SK-N-SH (cell line): ENCODE measurements around the gene CHST12. TPM values are rescaled to one million over a fixed set of nuclear protein-coding genes. Genes with fewer than 3 reads are reported as not detected.

Experiments used
- CTCF ChIA-PET: fragments of 300-600, 350-600 bp; formaldehyde crosslinking; extraction: SDS; loops from one replicate; lab custom pipeline; 2021; lab: Yijun Ruan, JAX
- POLR2A ChIA-PET: fragments of 350-600 bp; sonication (Branson Sonifier 250); formaldehyde crosslinking; extraction: SDS; loops from one replicate; lab custom pipeline; 2020; ENCODE audit warnings: antibody characterized with exemption, inconsistent platforms; lab: Yijun Ruan, JAX
- DNase-seq: peaks from one replicate; pipeline ENCODE4 v3.0.0; 2012
- H2AFZ ChIP-seq: fragments of 200-600 bp; sonication (generic); 2 replicates; pipeline ENCODE4 v1.8.1; 2016; ENCODE audit warnings: antibody characterized with exemption, mild to moderate bottlenecking, low read depth
- H3F3A ChIP-seq: fragments of 200-600 bp; sonication (generic); replicated peaks from 2 replicates; pipeline ENCODE3; 2016; ENCODE audit warnings: antibody characterized with exemption, mild to moderate bottlenecking; ENCODE audit not compliant: insufficient read depth
- H3K27ac ChIP-seq, 2 experiments: fragments of 200-500 bp in 1 of 2; fragments of 200-600 bp in 1 of 2; sonication (Bioruptor generic) in 1 of 2; sonication (generic), shearing (Covaris generic) in 1 of 2; 2 replicates each; pipeline versions ENCODE4 v1.5.1 to v1.6.1; 2014 to 2016; ENCODE audit warnings: low read depth in 2 of 2, inconsistent platforms in 1 of 2, low read length in 1 of 2, mild to moderate bottlenecking in 1 of 2, mixed read lengths in 1 of 2
- H3K27me3 ChIP-seq: fragments of 200-600 bp; sonication (generic), shearing (Covaris generic); 2 replicates; pipeline ENCODE4 v1.6.1; 2016; ENCODE audit warnings: mixed run types; ENCODE audit not compliant: insufficient read depth
- H3K36me3 ChIP-seq, 2 experiments: fragments of 200-500 bp in 1 of 2; fragments of 200-600 bp in 1 of 2; sonication (Bioruptor generic) in 1 of 2; sonication (generic) in 1 of 2; replicated peaks in 1 of 2; 2 replicates each; pipeline versions ENCODE3 to v1.5.1; 2014 to 2016; ENCODE audit warnings: low read length in 1 of 2, mild to moderate bottlenecking in 1 of 2; ENCODE audit not compliant: insufficient read depth in 2 of 2, control insufficient read depth in 1 of 2
- H3K4me1 ChIP-seq, 2 experiments: fragments of 200-500 bp in 1 of 2; fragments of 200-600 bp in 1 of 2; sonication (Bioruptor generic) in 1 of 2; sonication (generic), shearing (Covaris generic) in 1 of 2; 2 replicates each; pipeline versions ENCODE4 v1.5.1 to v1.6.1; 2014 to 2016; ENCODE audit warnings: low read depth in 1 of 2, low read length in 1 of 2, mixed run types in 1 of 2; ENCODE audit not compliant: insufficient read depth in 2 of 2, control insufficient read depth in 1 of 2
- H3K4me2 ChIP-seq: fragments of 200-600 bp; sonication (generic), shearing (Covaris generic); 2 replicates; pipeline ENCODE4 v1.6.1; 2017; ENCODE audit warnings: mixed run types
- H3K4me3 ChIP-seq, 2 experiments: fragments of 200-500 bp in 1 of 2; fragments of 200-600 bp in 1 of 2; sonication (Bioruptor generic) in 1 of 2; sonication (generic), shearing (Covaris generic) in 1 of 2; 2 replicates each; pipeline versions ENCODE4 v1.5.1 to v1.8.1; 2014 to 2016; ENCODE audit warnings: low read depth in 2 of 2, inconsistent platforms in 1 of 2, low read length in 1 of 2, mild to moderate bottlenecking in 1 of 2, mixed read lengths in 1 of 2, moderate library complexity in 1 of 2
- H3K79me2 ChIP-seq: fragments of 200-600 bp; sonication (generic); 2 replicates; pipeline ENCODE4 v1.8.1; 2017; ENCODE audit warnings: mild to moderate bottlenecking; ENCODE audit not compliant: insufficient read depth
- H3K9ac ChIP-seq: fragments of 200-600 bp; sonication (generic); 2 replicates; pipeline ENCODE4 v1.6.1; 2017; ENCODE audit warnings: mixed run types
- H3K9me2 ChIP-seq: fragments of 200-600 bp; sonication (generic); 2 replicates; pipeline ENCODE4 v1.6.1; 2017; ENCODE audit warnings: mixed run types
- H3K9me3 ChIP-seq: fragments of 200-600 bp; sonication (generic); 2 replicates; pipeline ENCODE4 v1.6.1; 2017; ENCODE audit warnings: mixed run types, mild to moderate bottlenecking, moderate library complexity
- H4K20me1 ChIP-seq: fragments of 200-600 bp; sonication (generic); 2 replicates; pipeline ENCODE4 v1.6.1; 2017; ENCODE audit warnings: mild to moderate bottlenecking, mixed run types; ENCODE audit not compliant: insufficient read depth
- CHD2 ChIP-seq: fragments of 150-350 bp; IDR thresholded peaks from 2 replicates; pipeline ENCODE4 v1.6.1; 2018; ENCODE audit warnings: low read length; ENCODE audit not compliant: partially characterized antibody
- ELF1 ChIP-seq: IDR thresholded peaks from 2 replicates; pipeline ENCODE4 v1.4.0; 2012
- EP300 ChIP-seq, 2 experiments: IDR thresholded peaks; 2 replicates each; pipeline versions ENCODE4 v1.4.0 to v1.6.1; 2012; ENCODE audit warnings: borderline replicate concordance in 1 of 2, low read depth in 1 of 2, low read length in 1 of 2
- EZH2phosphoT487 ChIP-seq: fragments of 200-600 bp; sonication (generic); IDR thresholded peaks from 2 replicates; pipeline ENCODE4 v1.6.1; 2017; ENCODE audit warnings: low read depth, mixed run types, mild to moderate bottlenecking, antibody characterized with exemption, moderate library complexity, borderline replicate concordance
- FOSL2 ChIP-seq: IDR thresholded peaks from 2 replicates; pipeline ENCODE4 v1.4.0; 2012; ENCODE audit warnings: low read depth, mild to moderate bottlenecking, moderate library complexity, borderline replicate concordance
- FOXJ3 ChIP-seq: sonication (generic); formaldehyde crosslinking; IDR thresholded peaks from 2 replicates; pipeline ENCODE4 v1.5.1; 2020; ENCODE audit warnings: mild to moderate bottlenecking, missing genetic modification reagents
- FOXM1 ChIP-seq: IDR thresholded peaks from 2 replicates; pipeline ENCODE4 v1.4.0; 2012; ENCODE audit warnings: low read depth, mild to moderate bottlenecking
- GABPA ChIP-seq: IDR thresholded peaks from 2 replicates; pipeline ENCODE4 v1.4.0; 2012; ENCODE audit warnings: low read depth, mild to moderate bottlenecking
- MAX ChIP-seq: IDR thresholded peaks from 2 replicates; pipeline ENCODE4 v1.4.0; 2012; ENCODE audit warnings: low read depth
- MXI1 ChIP-seq: IDR thresholded peaks from 2 replicates; pipeline ENCODE4 v1.6.1; 2012; ENCODE audit warnings: mild to moderate bottlenecking, low read depth, low read length, improper control_type of control experiment
- NFIC ChIP-seq: IDR thresholded peaks from 2 replicates; pipeline ENCODE4 v1.4.0; 2012; ENCODE audit warnings: borderline replicate concordance
- PBX3 ChIP-seq: IDR thresholded peaks from 2 replicates; pipeline ENCODE4; 2012
- POLR2AphosphoS5 ChIP-seq: IDR thresholded peaks from 2 replicates; pipeline ENCODE4 v1.6.1; 2012; ENCODE audit warnings: low read depth, low read length
- RAD21 ChIP-seq: IDR thresholded peaks from 2 replicates; pipeline ENCODE4 v1.6.1; 2012; ENCODE audit warnings: mild to moderate bottlenecking, low read length
- RCOR1 ChIP-seq: fragments of 150-350 bp; IDR thresholded peaks from 2 replicates; pipeline ENCODE4 v1.6.1; 2017; ENCODE audit warnings: antibody characterized with exemption, low read length
- RXRA ChIP-seq: IDR thresholded peaks from 2 replicates; pipeline ENCODE4 v1.4.0; 2012; ENCODE audit warnings: low read depth, mild to moderate bottlenecking, borderline replicate concordance
- TAF1 ChIP-seq: IDR thresholded peaks from 2 replicates; pipeline ENCODE4 v1.6.1; 2012; ENCODE audit warnings: low read depth, mild to moderate bottlenecking, low read length, moderate library complexity, borderline replicate concordance
- TCF12 ChIP-seq: IDR thresholded peaks from 2 replicates; pipeline ENCODE4 v1.4.0; 2012
- TEAD4 ChIP-seq: IDR thresholded peaks from 2 replicates; pipeline ENCODE4 v1.4.0; 2012; ENCODE audit warnings: mild to moderate bottlenecking, borderline replicate concordance; ENCODE audit not compliant: insufficient read depth
- USF2 ChIP-seq: fragments of 150-350 bp; IDR thresholded peaks from 2 replicates; pipeline ENCODE4 v1.6.1; 2017; ENCODE audit warnings: antibody characterized with exemption, low read length, low read depth, borderline replicate concordance
- ZBTB33 ChIP-seq: IDR thresholded peaks from 2 replicates; pipeline ENCODE4 v1.4.0; 2012; ENCODE audit warnings: low read depth, borderline replicate concordance
- WGBS: methylation state at CpG from one replicate; pipeline ENCODE4 v1.1.6; 2017; ENCODE audit warnings: low lambda C conversion rate; 5-methylcytosine and 5-hydroxymethylcytosine counted together
- polyA plus RNA-seq, 3 experiments: library from polyadenylated mRNA; depleted of rRNA; stranded (reverse); fragments of >200 nt; gene quantifications; 2 replicates each; pipeline ENCODE4 v1.2.3, GENCODE V29; 2012

Gene CHST12
- polyA plus RNA-seq, 1 of the 3 experiments (the other 2 are of a cell fraction) = 32.7 TPM

- WGBS = 98% methylated on average over 9 of the region's 9 CpGs
- Histone ChIP-seq H3K9ac (no peak overlapping the region), H3K4me3 (no peak overlapping the region), H3K9me2 (no peaks in the 10 kb centered on the region), H2AFZ (no peak overlapping the region), H3K36me3 (no peaks in the 10 kb centered on the region), H3K27ac (no peak overlapping the region), H3K9me3 (no peaks in the 10 kb centered on the region), H3F3A (no peaks in the 10 kb centered on the region), H3K4me2 (no peak overlapping the region), H3K27me3 (no peaks in the 10 kb centered on the region), H4K20me1 (no peaks in the 10 kb centered on the region), H3K79me2 (no peaks in the 10 kb centered on the region), H3K4me1 (peaks cover 0 to 3% of the 10 kb centered on the region in 2 experiments; a peak in 1 of 4 replicates)
- TF ChIP-seq TCF12 (no peak), ELF1 (no peak), TEAD4 (no peak), CHD2 (no peak), RCOR1 (no peak), FOSL2 (no peak), NFIC (no peak), ZBTB33 (no peak), EP300 (IDR thresholded peaks at IDR 0.05; ENCODE audit: borderline replicate concordance in 1 of 2, low read depth in 1 of 2, low read length in 1 of 2) (no peak)
- ChIA-PET POLR2A (no interaction called here), CTCF (interaction anchor here (2.3 to 14.5 kb wide), 2 partner anchors 8 to 22 kb away, joined by 13 to 270 read pairs; no protein-coding TSS in a partner anchor)
- no peak for DNase-seq
Measured at GRCh38 chr7:2443491-2443890, 40.1 kb downstream of the CHST12 start.

GRCh38 chr7:2444476-2444875, 41.1 kb downstream of the CHST12 start:
- no peak for DNase-seq
- ChIA-PET POLR2A (no interaction called here), CTCF (interaction anchor here (1.3 to 14.5 kb wide), 3 partner anchors 9 to 30 kb away, joined by 3 to 270 read pairs (median 5); no protein-coding TSS in a partner anchor)
- H3K79me2 ChIP-seq = no peaks in the 10 kb centered on the region
- H3K27me3 ChIP-seq = no peaks in the 10 kb centered on the region
- no peak for TF ChIP-seq RCOR1
- TF ChIP-seq RAD21 = no peak
- TF ChIP-seq FOXJ3 (CRISPR knock-in tag) = no peak
- no peak for TF ChIP-seq PBX3
- TF ChIP-seq CHD2 = no peak
- no peak for TF ChIP-seq MXI1
- TF ChIP-seq EP300 (IDR thresholded peaks at IDR 0.05; ENCODE audit: borderline replicate concordance in 1 of 2, low read depth in 1 of 2, low read length in 1 of 2) = no peak
- no peak for TF ChIP-seq FOSL2
- no peak for TF ChIP-seq EZH2phosphoT487
- TF ChIP-seq FOXM1 = no peak
- TF ChIP-seq TAF1 = no peak
- TF ChIP-seq POLR2AphosphoS5 = no peak
- TF ChIP-seq MAX = no peak
- TF ChIP-seq RXRA = no peak
- TF ChIP-seq GABPA = no peak
- TF ChIP-seq ELF1 = no peak
- TF ChIP-seq USF2 = no peak
- no peak overlapping the region for H2AFZ ChIP-seq
- WGBS = 66% methylated on average over 3 of the region's 3 CpGs
- no peaks in the 10 kb centered on the region for H3K9me2 ChIP-seq
- H4K20me1 ChIP-seq = no peaks in the 10 kb centered on the region
- H3K36me3 ChIP-seq = no peaks in the 10 kb centered on the region
- H3K9ac ChIP-seq = no peak overlapping the region
- H3K9me3 ChIP-seq = no peaks in the 10 kb centered on the region
- peaks cover 0 to 3% of the 10 kb centered on the region in 2 experiments; a peak in 1 of 4 replicates for H3K4me1 ChIP-seq
- H3K4me2 ChIP-seq = no peak overlapping the region; the same call in 1 of the 2 replicates
- peak overlapping the region in 1 of 2 experiments; percentile 36; a peak in 1 of 4 replicates for H3K27ac ChIP-seq
- no peaks in the 10 kb centered on the region for H3F3A ChIP-seq
- no peak overlapping the region for H3K4me3 ChIP-seq
